ENCODE results near the gene SOS1.
A peak's percentile ranks its signal among the peaks of the same experiment; 100 is the strongest.
"Not testable (repeated sequence)": the region's sequence is repeated elsewhere in the genome, so short reads cannot be mapped to it uniquely, and the experiment has no call there.

Gene SOS1

GRCh38 chr2:39139511-39140237 lies 18.8 kb upstream of the SOS1 start:
- no peak for DNase-seq (ENCODE audit: low read depth in 2 of 2)

GRCh38 chr2:39138837-39139211 lies 18.0 kb upstream of the SOS1 start:
- no peak for DNase-seq (ENCODE audit: low read depth in 2 of 2)

GRCh38 chr2:39138187-39138836 lies 17.5 kb upstream of the SOS1 start:
- DNase-seq (ENCODE audit: low read depth in 2 of 2), result not testable (repeated sequence)

DNA sequence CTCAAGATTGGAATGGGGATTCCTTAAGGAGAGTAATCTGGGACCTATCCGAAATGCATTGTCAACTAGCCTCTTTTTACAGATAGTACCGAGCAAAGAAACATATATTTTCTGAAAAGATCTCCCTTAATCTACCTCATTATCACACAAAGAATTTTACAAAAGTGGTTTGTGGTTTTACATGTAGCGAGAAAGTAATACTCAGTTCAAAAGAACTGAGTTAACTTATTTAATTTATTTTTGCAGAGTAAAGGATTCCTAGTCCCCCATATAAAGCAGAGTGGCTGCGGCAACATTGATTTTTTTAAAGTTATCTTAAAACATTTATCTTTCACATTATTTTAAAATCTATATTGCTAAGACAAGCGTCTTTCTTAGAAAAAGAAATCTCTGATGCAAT lies 15.9 kb upstream of the SOS1 start:
- no peak for DNase-seq (ENCODE audit: low read depth in 2 of 2)

- no peak for DNase-seq (ENCODE audit: low read depth in 2 of 2)
These were observed 14.9 kb upstream of the SOS1 start for GRCh38 chr2:39135690-39136259.

DNA sequence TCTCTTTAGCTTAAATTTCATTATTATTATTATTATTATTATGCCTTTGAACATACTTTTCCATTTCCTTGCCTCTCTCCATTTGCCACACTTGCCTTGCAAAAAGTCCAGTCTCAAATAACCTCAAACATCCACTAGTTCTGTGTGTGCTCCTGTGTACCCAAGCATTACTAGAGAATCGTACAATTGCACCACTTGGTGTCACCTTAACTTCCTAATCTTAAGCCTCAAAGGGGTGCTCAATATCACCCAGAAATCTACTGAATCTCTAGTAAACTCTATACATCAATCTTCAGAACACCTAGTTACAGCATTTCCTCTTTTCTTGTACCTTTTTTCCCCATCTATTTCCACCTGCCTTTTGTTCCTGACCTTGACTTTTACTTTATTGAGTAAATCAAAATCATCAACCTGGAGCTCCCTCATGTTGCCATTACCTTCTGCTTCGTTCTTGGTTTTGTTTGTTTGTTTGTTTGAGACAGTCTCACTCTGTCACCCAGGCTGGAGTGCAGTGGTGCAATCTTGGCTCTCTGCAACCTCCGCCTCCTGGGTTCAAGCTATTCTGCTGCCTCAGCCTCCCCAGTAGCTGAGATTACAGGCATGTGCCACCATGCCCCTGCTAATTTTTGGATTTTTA lies 12.5 kb upstream of the SOS1 start:
- no peak for DNase-seq (ENCODE audit: low read depth in 2 of 2)

GRCh38 chr2:39128919-39129391 lies 8.1 kb upstream of the SOS1 start:
- DNase-seq (ENCODE audit: low read depth in 2 of 2), result peak; percentile 46 to 70

- DNase-seq (ENCODE audit: low read depth in 2 of 2), result peak; percentile 16 to 21
These were observed 7.1 kb upstream of the SOS1 start for GRCh38 chr2:39127973-39128372.

DNA sequence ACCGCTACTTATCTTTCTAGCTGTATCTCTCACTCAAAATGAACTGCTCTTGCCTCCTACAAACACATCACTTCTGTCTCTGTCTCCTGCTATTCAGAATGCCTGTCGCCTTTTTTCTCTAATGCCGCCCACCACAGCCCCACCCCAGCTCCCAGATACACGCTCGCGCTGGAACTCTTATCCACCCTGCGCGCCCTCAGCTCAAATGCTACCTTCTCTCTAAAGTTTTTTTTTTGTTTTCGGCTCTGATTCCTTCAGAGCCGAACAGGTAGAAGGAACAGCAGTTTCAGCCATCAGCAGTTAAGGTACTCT lies 3.9 kb upstream of the SOS1 start:
- peak in 1 of 2 donors; percentile 16 for DNase-seq (ENCODE audit: low read depth in 2 of 2)

GRCh38 chr2:39124000-39124745 lies 3.3 kb upstream of the SOS1 start:
- DNase-seq (ENCODE audit: low read depth in 2 of 2), result peak; percentile 88 to 97

DNA sequence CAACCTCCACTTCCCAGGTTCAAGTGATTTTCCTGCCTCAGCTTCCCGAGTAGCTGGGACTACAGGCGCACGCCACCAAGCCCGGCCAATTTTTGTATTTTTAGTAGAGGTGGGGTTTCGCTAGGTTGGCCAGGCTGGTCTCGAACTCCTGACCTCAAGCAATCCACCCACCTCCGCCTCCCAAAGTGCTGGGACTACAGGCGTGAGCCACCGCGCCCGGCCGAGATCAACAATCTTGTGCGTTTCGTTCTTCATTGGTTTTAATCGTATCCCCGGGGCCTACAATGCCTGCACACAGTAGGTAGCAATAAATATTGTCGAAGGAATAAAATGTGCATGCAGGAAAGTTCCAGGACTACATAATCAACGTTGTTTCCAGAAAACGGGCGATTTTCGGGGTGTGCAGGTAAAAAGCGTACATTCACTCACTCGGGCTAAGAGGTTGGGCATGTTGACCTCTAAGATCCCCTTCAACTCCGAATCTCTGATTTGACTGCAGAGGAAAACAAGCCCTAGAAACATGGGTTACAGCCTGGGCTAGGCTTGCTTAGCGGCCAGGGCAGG lies 2.7 kb upstream of the SOS1 start:
- DNase-seq (ENCODE audit: low read depth in 2 of 2), result no peak

GRCh38 chr2:39121523-39122063 lies 742 bp upstream of the SOS1 start:
- no peak for DNase-seq (ENCODE audit: low read depth in 2 of 2)

DNA sequence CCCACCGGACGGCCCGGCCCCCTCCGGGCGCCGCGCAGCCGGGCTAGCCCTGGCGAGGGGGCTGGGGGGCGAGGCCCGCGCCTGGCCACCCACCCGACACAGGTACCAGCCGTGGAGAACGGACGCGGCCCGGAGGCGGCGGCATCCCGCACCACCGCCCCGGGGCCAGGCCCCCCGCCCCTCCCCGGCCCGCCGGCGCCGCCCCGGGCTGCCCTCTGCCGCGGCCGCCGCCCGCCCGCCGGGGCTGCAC lies 405 bp downstream of the SOS1 start:
- DNase-seq (ENCODE audit: low read depth in 2 of 2), result no peak

DNA sequence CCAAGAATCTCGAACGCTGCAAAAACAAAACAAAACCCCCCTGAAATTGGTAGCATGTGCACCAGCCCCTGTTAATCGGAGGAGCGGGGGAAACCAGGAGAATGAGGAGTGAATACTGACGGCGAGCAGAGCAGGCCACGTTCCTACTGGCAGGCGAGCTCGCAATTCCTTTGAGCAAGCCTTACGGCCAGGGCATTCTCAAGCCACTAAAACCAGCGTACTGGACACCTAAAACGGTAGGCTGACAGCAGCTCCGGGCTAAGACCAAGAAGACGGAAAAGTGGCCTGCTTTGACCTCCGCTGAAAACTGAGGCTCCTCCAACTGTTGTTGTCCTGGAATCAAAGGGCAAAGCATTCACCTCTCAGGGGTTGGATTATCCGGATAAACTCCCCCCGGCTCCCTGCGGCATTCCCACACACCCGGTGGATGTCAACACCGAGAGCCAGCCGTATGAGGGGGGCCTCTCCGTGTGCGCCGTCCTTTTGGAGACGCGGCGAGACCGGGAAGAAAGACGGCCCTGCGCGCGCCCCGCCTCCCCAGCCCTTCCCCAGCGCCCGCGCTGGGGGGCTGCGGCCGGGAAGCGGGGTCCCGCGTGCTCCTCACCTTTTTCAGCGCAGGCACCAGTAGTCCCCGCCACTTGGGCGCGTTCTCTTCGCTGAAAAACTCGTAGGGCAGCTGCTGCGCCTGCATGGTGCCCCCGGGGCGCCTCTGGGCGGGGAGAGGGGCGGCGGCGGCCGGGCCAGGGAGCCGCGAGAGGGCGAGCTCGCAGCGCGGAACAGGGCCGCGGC lies 925 bp downstream of the SOS1 start:
- DNase-seq (ENCODE audit: low read depth in 2 of 2), result peak in 1 of 2 donors; percentile 57

DNA sequence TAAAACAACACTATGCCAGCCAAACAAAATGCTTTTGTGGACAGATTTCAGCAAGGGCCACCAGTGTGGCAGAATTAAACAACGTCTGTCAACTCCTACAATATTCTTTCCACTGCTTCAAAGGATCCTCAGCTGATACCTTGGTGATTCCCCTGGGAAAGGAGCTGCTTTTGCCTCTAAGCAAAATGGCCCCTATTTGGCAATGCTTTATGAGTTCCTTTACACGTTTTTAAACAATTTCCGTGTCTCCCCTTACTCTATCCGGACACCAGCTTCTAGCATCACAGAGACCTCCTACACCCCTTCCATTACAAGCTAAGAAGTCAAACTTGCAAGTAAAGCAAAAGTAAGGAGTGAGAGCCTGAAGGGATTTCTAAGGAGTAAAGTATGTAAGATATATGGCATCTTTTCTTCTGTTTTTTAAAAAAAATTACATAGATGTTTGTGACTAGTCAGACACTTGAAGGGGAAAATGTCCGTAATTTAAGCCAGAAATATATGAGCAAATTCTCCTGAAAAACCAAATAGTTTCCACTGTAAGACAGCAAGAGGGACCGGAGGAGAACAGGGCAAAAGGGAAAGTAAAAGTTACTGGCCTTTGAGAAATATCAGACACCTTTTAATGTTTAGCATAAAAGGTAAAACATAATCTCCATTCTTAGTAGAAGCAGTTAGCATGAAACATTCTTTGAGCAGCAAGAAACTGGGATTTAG lies 1.9 kb downstream of the SOS1 start:
- DNase-seq (ENCODE audit: low read depth in 2 of 2), result no peak

- no peak for DNase-seq (ENCODE audit: low read depth in 2 of 2)
These were observed 5.3 kb downstream of the SOS1 start for GRCh38 chr2:39115556-39115955.

GRCh38 chr2:39114771-39115170 lies 6.1 kb downstream of the SOS1 start:
- no peak for DNase-seq (ENCODE audit: low read depth in 2 of 2)

GRCh38 chr2:39109537-39109936 lies 11.3 kb downstream of the SOS1 start:
- no peak for DNase-seq (ENCODE audit: low read depth in 2 of 2)

GRCh38 chr2:39108377-39108776 lies 12.5 kb downstream of the SOS1 start:
- no peak for DNase-seq (ENCODE audit: low read depth in 2 of 2)

DNA sequence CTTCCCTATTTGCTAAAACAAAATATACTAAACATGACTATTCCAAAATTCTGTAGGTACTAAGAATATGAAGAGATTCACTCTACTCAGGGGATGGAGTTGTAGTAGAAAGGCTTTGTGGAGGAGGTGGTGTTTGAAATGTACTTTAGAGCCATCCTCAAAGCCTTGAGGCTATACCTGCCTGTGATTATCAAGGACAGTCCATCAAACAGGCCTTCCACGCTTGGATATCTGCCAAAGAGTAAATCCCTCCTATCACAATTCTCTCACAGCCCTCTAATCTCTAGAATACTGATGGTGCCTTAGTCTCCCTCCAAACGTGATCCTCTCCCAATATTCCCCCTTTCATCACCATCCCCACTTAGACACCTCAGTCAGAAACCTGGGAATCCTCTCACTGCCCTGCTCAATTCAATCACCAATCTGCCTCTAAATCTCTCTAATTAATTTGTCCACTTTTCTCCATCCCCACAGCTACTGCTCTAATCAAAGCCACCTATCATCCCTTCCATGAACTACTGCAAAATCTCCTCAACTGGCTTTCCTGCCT lies 13.1 kb downstream of the SOS1 start:
- no peak for DNase-seq (ENCODE audit: low read depth in 2 of 2)
